Measurements from ENCODE around the gene ZNF511. TPM values are rescaled to one million over a fixed set of nuclear protein-coding genes. Genes with fewer than 3 reads are reported as not detected.

Gene ZNF511
- total RNA-seq, 1 donor, result 24.6 TPM

DNA sequence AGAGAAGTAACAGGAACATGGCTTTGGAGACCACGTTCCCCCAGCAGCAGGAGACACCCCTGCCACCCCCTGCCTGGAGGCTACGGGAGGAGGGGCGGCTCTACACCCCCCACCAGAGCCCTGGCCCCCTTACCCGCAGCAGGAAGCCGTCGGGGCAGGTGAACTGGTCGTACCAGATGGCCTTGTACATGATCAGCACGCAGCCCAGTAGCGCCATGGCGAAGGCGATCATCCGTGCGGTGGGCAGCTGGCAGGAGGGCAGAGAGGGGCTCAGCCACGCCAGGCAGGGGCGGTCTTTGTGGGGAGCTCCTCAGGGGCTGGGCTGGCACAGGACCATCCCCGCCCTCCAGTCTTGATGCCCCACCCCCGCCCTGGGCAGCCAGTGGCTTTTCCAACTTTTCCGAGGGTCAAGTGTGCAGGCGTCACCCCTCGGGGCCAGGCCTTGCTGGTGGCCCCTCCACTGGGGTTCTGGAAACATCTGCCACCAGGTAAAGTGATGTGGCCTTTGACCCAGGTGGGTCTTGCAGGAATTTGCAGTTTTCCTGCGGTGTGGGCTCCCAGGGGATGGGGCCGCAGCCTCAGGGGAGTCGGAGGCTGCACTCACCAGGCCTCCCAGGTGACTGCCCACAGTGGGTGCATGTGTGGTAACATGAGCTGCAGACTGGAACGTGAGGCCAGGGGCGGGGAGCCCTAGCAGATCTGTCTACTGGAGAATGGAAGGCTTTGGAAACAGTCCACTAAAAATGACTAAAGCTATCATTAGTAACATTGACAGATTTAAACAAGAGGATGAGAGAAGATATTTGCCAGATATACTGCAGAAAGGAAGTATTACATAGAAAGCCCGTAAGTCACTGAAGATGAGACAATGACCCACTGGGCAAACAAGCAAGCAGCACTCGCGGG is 18.3 kb downstream of the ZNF511 start:
- peaks cover 7% of the 10 kb centered on the region for H3K4me1 ChIP-seq (ENCODE audit: insufficient read depth, low read length)
- H3K4me2 ChIP-seq (ENCODE audit: insufficient read depth, low read length), result no peak overlapping the region
- no peak overlapping the region for H3K27ac ChIP-seq (ENCODE audit: low read depth, low read length)
- DNase-seq (ENCODE audit: insufficient read length, low spot score, missing footprints), result peak; percentile 94
- H4K20me1 ChIP-seq (ENCODE audit: insufficient read depth, low read length), result no peaks in the 10 kb centered on the region
- peaks cover 55% of the 10 kb centered on the region for H3K27me3 ChIP-seq (ENCODE audit: insufficient read depth, low read length)
- H3K36me3 ChIP-seq (ENCODE audit: insufficient read depth, low read length), result no peaks in the 10 kb centered on the region
- no peak overlapping the region for H2AFZ ChIP-seq (ENCODE audit: low read length)
- H3K9me3 ChIP-seq (ENCODE audit: low read depth, low read length), result no peaks in the 10 kb centered on the region
- no peak overlapping the region for H3K4me3 ChIP-seq (ENCODE audit: insufficient read depth, low read length)
- TF ChIP-seq, protein P1, sequence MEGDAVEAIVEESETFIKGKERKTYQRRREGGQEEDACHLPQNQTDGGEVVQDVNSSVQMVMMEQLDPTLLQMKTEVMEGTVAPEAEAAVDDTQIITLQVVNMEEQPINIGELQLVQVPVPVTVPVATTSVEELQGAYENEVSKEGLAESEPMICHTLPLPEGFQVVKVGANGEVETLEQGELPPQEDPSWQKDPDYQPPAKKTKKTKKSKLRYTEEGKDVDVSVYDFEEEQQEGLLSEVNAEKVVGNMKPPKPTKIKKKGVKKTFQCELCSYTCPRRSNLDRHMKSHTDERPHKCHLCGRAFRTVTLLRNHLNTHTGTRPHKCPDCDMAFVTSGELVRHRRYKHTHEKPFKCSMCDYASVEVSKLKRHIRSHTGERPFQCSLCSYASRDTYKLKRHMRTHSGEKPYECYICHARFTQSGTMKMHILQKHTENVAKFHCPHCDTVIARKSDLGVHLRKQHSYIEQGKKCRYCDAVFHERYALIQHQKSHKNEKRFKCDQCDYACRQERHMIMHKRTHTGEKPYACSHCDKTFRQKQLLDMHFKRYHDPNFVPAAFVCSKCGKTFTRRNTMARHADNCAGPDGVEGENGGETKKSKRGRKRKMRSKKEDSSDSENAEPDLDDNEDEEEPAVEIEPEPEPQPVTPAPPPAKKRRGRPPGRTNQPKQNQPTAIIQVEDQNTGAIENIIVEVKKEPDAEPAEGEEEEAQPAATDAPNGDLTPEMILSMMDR (IDR thresholded peaks at IDR 0.05; ENCODE audit: extremely low read depth, low read depth, low read length), result no peak
- H3K79me2 ChIP-seq (ENCODE audit: insufficient read depth, low read length), result no peaks in the 10 kb centered on the region

GRCh38 chr10:133327651-133328357 is 19.1 kb downstream of the ZNF511 start:
- peaks cover 64% of the 10 kb centered on the region for H3K27me3 ChIP-seq (ENCODE audit: insufficient read depth, low read length)
- DNase-seq (ENCODE audit: insufficient read length, low spot score, missing footprints), result peak; percentile 86
- H3K4me3 ChIP-seq (ENCODE audit: insufficient read depth, low read length), result no peak overlapping the region
- no peaks in the 10 kb centered on the region for H4K20me1 ChIP-seq (ENCODE audit: insufficient read depth, low read length)
- TF ChIP-seq, protein P1 (IDR thresholded peaks at IDR 0.05; ENCODE audit: extremely low read depth, low read depth, low read length), result no peak
- no peaks in the 10 kb centered on the region for H3K36me3 ChIP-seq (ENCODE audit: insufficient read depth, low read length)
- no peaks in the 10 kb centered on the region for H3K79me2 ChIP-seq (ENCODE audit: insufficient read depth, low read length)
- H3K4me2 ChIP-seq (ENCODE audit: insufficient read depth, low read length), result no peak overlapping the region
- H2AFZ ChIP-seq (ENCODE audit: low read length), result no peak overlapping the region
- peaks cover 7% of the 10 kb centered on the region for H3K4me1 ChIP-seq (ENCODE audit: insufficient read depth, low read length)
- H3K9me3 ChIP-seq (ENCODE audit: low read depth, low read length), result no peaks in the 10 kb centered on the region
- no peak overlapping the region for H3K27ac ChIP-seq (ENCODE audit: low read depth, low read length)

DNA sequence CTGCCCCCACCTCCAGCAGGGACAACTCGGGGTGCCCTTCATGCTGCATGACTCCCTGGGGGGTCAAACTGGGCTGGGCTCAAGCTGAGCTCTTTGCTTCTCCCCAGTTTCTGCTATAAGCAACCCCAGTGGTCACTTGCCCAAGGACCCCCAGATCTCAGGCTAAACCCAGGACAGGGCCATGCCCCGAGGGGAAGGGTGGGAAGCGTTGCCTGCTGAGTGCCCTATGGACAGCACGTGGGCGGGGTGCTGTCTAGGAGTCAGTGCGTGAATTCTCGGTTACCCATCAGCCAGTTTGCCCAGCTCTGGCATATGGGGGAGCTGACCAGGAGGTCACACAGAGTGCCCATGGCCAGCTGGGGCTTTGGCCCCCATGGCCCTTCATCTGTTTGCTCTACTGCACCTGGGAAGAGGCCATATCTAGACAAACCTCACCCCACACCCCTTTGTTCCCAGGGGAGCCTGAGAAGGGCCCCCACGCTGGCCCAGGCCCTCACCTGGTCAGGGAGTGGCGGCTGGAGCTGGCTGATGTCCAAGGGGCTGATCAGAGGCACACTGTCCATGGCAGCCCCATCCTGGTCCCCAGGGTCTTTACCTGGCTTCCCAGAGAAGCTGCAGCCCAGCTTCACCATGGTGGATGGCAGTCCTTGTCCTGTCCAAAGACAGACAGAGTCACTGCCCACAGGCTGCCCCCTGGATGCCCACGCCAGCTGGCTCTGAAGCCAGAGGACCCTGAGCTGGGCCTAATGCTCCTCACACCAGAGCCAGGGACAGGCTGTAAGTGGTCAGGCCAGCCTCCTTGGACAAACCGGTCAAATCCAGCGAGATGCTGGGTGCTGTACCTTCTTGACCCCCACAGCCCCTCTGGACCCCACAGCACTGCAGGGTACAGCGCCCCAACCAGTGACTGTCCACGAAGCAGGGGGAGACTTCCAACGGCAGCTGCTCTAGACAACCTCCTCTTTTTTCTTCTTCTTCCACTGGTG is 19.9 kb downstream of the ZNF511 start:
- H2AFZ ChIP-seq (ENCODE audit: low read length), result no peak overlapping the region
- H3K4me2 ChIP-seq (ENCODE audit: insufficient read depth, low read length), result no peak overlapping the region
- no peaks in the 10 kb centered on the region for H3K79me2 ChIP-seq (ENCODE audit: insufficient read depth, low read length)
- no peak for DNase-seq (ENCODE audit: insufficient read length, low spot score, missing footprints)
- no peaks in the 10 kb centered on the region for H4K20me1 ChIP-seq (ENCODE audit: insufficient read depth, low read length)
- no peaks in the 10 kb centered on the region for H3K36me3 ChIP-seq (ENCODE audit: insufficient read depth, low read length)
- no peaks in the 10 kb centered on the region for H3K9me3 ChIP-seq (ENCODE audit: low read depth, low read length)
- TF ChIP-seq, protein P1 (IDR thresholded peaks at IDR 0.05; ENCODE audit: extremely low read depth, low read depth, low read length), result no peak
- H3K27ac ChIP-seq (ENCODE audit: low read depth, low read length), result no peak overlapping the region
- peaks cover 7% of the 10 kb centered on the region for H3K4me1 ChIP-seq (ENCODE audit: insufficient read depth, low read length)
- H3K27me3 ChIP-seq (ENCODE audit: insufficient read depth, low read length), result peaks cover 65% of the 10 kb centered on the region
- no peak overlapping the region for H3K4me3 ChIP-seq (ENCODE audit: insufficient read depth, low read length)

All from osteoblast (primary cell).